ENCODE results near the gene TOB1.

TOB1 gene

GRCh38 chr17:50868602-50869001 lies 2.4 kb upstream of the TOB1 start:
- no peak for TF ChIP-seq HOXC10 (CRISPR knock-in tag; IDR thresholded peaks at IDR 0.05)
- TF ChIP-seq AEBP2 (tag by site-specific recombination; IDR thresholded peaks at IDR 0.05; ENCODE audit: borderline replicate concordance) = no peak
- no peak for TF ChIP-seq ZNF596 (tag by site-specific recombination; IDR thresholded peaks at IDR 0.05)
- no peak for TF ChIP-seq KLF1 (tag by site-specific recombination; IDR thresholded peaks at IDR 0.05)
- TF ChIP-seq INSM2 (tag by site-specific recombination; IDR thresholded peaks at IDR 0.05) = no peak
- TF ChIP-seq ZFHX2 (tag by site-specific recombination; conservative IDR thresholded peaks at IDR 0.05) = no peak
- TF ChIP-seq KLF7 (tag by site-specific recombination; IDR thresholded peaks at IDR 0.05; ENCODE audit: borderline replicate concordance) = no peak
- no peak for TF ChIP-seq ZNF350 (tag by site-specific recombination; IDR thresholded peaks at IDR 0.05)
- ChIA-PET POLR2A (no interaction called here), CTCF (interaction anchor here (0.8 kb wide), 1 partner anchor 88 kb away, joined by 3 read pairs; no protein-coding TSS in a partner anchor)
- peak overlapping the region; percentile 5; the same call in 1 of the 2 replicates for H3K4me3 ChIP-seq (ENCODE audit: low read depth, low read length)
- peaks cover 17% of the 10 kb centered on the region for H3K4me1 ChIP-seq (ENCODE audit: control insufficient read depth, insufficient read depth, low read length)
- H3K9me3 ChIP-seq (ENCODE audit: control insufficient read depth, insufficient read depth, low read depth, low read length) = no peaks in the 10 kb centered on the region
- H3K27ac ChIP-seq (ENCODE audit: extremely low read depth, low read depth, low read length) = peak overlapping the region; percentile 99
- H3K36me3 ChIP-seq (ENCODE audit: control insufficient read depth in 2 of 2, insufficient read depth in 1 of 2, low read length in 2 of 2) = peaks cover 3 to 7% of the 10 kb centered on the region in 2 experiments; a peak in 1 of 3 replicates

GRCh38 chr17:50868140-50868438 lies 1.9 kb upstream of the TOB1 start:
- TF ChIP-seq ZEB2 (tag by site-specific recombination; IDR thresholded peaks at IDR 0.05) (0 out of 2 replicates have a peak, but pooled peaks have one; percentile 5), FEZF1 (tag by site-specific recombination; IDR thresholded peaks at IDR 0.05) (no peak), PRDM6 (tag by site-specific recombination; IDR thresholded peaks at IDR 0.05) (peak; percentile 96), ZNF664 (tag by site-specific recombination; IDR thresholded peaks at IDR 0.05) (0 out of 2 replicates have a peak, but pooled peaks have one; percentile 36), ZNF362 (tag by site-specific recombination; IDR thresholded peaks at IDR 0.05) (peak; percentile 62), BCL6B (tag by site-specific recombination; IDR thresholded peaks at IDR 0.05) (peak; percentile 32; the same call in 1 of the 2 replicates), ZNF580 (tag by site-specific recombination; IDR thresholded peaks at IDR 0.05) (no peak), MZF1 (tag by site-specific recombination; IDR thresholded peaks at IDR 0.05; ENCODE audit: borderline replicate concordance) (no peak), OSR2 (tag by site-specific recombination; IDR thresholded peaks at IDR 0.05) (no peak), PRDM4 (tag by site-specific recombination; IDR thresholded peaks at IDR 0.05) (0 out of 2 replicates have a peak, but pooled peaks have one; percentile 17), ZNF335 (tag by site-specific recombination; conservative IDR thresholded peaks at IDR 0.05) (peak; percentile 53)
- POLR2A ChIA-PET = interaction anchor here (1.3 to 4.0 kb wide), 10 partner anchors 8 to 253 kb away, joined by 5 to 106 read pairs (median 22); partner anchors contain the start of gene SPAG9
- Histone ChIP-seq H3K9me3 (ENCODE audit: control insufficient read depth, insufficient read depth, low read depth, low read length) (no peaks in the 10 kb centered on the region), H3K36me3 (ENCODE audit: control insufficient read depth in 2 of 2, insufficient read depth in 1 of 2, low read length in 2 of 2) (peaks cover 8 to 12% of the 10 kb centered on the region in 2 experiments; a peak in 2 of 3 replicates), H3K4me3 (ENCODE audit: low read depth, low read length) (peak overlapping the region; percentile 49), H3K27ac (ENCODE audit: extremely low read depth, low read depth, low read length) (peak overlapping the region; percentile 99), H3K4me1 (ENCODE audit: control insufficient read depth, insufficient read depth, low read length) (peaks cover 19% of the 10 kb centered on the region)
- CTCF ChIA-PET = interaction anchor here (0.6 to 2.0 kb wide), 3 partner anchors 10 to 364 kb away, joined by 3 to 11 read pairs (median 3); no protein-coding TSS in a partner anchor

Data from HEK293 (cell line).